GM12878 (cell line): ENCODE measurements around the gene KRTAP4-8. TPM values are rescaled to one million over a fixed set of nuclear protein-coding genes. Genes with fewer than 3 reads are reported as not detected.

ENCODE experiments used
- ATAC-seq: fragments of 200-7000 bp; cut with Tn5 transposase; 3 replicates; pipeline ENCODE4 v1.9.1; 2020; ENCODE audit warnings: mild to moderate bottlenecking, moderate library complexity
- BruUV-seq: library from RNA; stranded (reverse); fragments of 400-500 nt; replicated peaks from 2 replicates; lab custom pipeline; 2021; lab: Mats Ljungman, UMichigan
- CTCF ChIA-PET: fragments of 300-600 bp; sonication (Branson Sonifier 250); formaldehyde crosslinking; extraction: SDS; loops from one replicate; lab custom pipeline; 2021; ENCODE audit warnings: inconsistent platforms; lab: Yijun Ruan, JAX
- POLR2A ChIA-PET: fragments of 350-600 bp; formaldehyde crosslinking; extraction: SDS; loops from one replicate; lab custom pipeline; 2021; ENCODE audit warnings: inconsistent platforms; lab: Charles Lee
- RAD21 ChIA-PET: fragments of 300-600 bp; sonication (Branson Sonifier 250); formaldehyde crosslinking; loops from one replicate; lab custom pipeline; 2023; ENCODE audit warnings: antibody characterized with exemption; ENCODE audit not compliant: unreplicated experiment; lab: Charles Lee
- SMC1A ChIA-PET: fragments of 300-600 bp; sonication (Branson Sonifier 250); formaldehyde crosslinking; loops from one replicate; lab custom pipeline; 2023; ENCODE audit not compliant: unreplicated experiment, uncharacterized antibody; lab: Charles Lee
- DNase-seq: peaks from one replicate; pipeline ENCODE4 v3.0.0-alpha.2; 2011; ENCODE audit warnings: low read depth, low spot score
- FAIRE-seq: peaks from 3 replicates; lab custom pipeline; 2011; peaks lifted over from hg19 to GRCh38; lab: Jason Lieb, UNC
- H2AFZ ChIP-seq: 2 replicates; pipeline ENCODE4 v1.6.0; 2011; ENCODE audit warnings: low read depth, low read length, control low read depth; ENCODE audit not compliant: control insufficient read depth
- H3K27ac ChIP-seq: 2 replicates; pipeline ENCODE4 v1.5.1; 2011; ENCODE audit warnings: control low read depth; ENCODE audit not compliant: control insufficient read depth, insufficient read depth
- H3K27me3 ChIP-seq, 2 experiments: replicated peaks in 1 of 2; 2 replicates each; pipeline versions ENCODE4 v1.6.0 to v1.6.1; 2011; ENCODE audit warnings: low read length in 1 of 2; ENCODE audit not compliant: control insufficient read depth in 2 of 2, insufficient read depth in 2 of 2
- H3K36me3 ChIP-seq, 2 experiments: 2 replicates each; pipeline ENCODE4 v1.5.1; 2011; ENCODE audit warnings: low read length in 1 of 2; ENCODE audit not compliant: control insufficient read depth in 2 of 2, insufficient read depth in 2 of 2
- H3K4me1 ChIP-seq: 2 replicates; pipeline ENCODE4 v1.6.1; 2011; ENCODE audit warnings: mild to moderate bottlenecking, low read length, moderate library complexity, mixed read lengths; ENCODE audit not compliant: control insufficient read depth, insufficient read depth
- H3K4me2 ChIP-seq: 2 replicates; pipeline ENCODE4 v1.6.0; 2011; ENCODE audit warnings: control low read depth; ENCODE audit not compliant: control insufficient read depth, insufficient read depth
- H3K4me3 ChIP-seq: fragments of 200-600 bp; sonication (generic); 2 replicates; pipeline ENCODE4 v1.5.1; 2016
- H3K79me2 ChIP-seq: 2 replicates; pipeline ENCODE4 v1.6.0; 2011; ENCODE audit warnings: low read length; ENCODE audit not compliant: control insufficient read depth, insufficient read depth
- H3K9ac ChIP-seq: 2 replicates; pipeline ENCODE4 v1.8.0; 2011; ENCODE audit warnings: low read length, control low read depth, mixed read lengths; ENCODE audit not compliant: control insufficient read depth, insufficient read depth
- H3K9me3 ChIP-seq: replicated peaks from 3 replicates; pipeline ENCODE4 v1.5.1; 2011; ENCODE audit warnings: mild to moderate bottlenecking, low read length; ENCODE audit not compliant: control insufficient read depth, insufficient read depth
- H4K20me1 ChIP-seq: 2 replicates; pipeline ENCODE4 v1.6.0; 2011; ENCODE audit not compliant: control insufficient read depth, insufficient read depth
- ELK1 ChIP-seq: IDR thresholded peaks from 2 replicates; pipeline ENCODE4 v1.6.1; 2012; ENCODE audit warnings: low read depth, low read length, improper control_type of control experiment
- KDM1A ChIP-seq: fragments of 200-600 bp; sonication (generic); IDR thresholded peaks from 2 replicates; pipeline ENCODE4 v1.6.1; 2016; ENCODE audit warnings: borderline replicate concordance
- NFYA ChIP-seq: IDR thresholded peaks from 2 replicates; pipeline ENCODE4 v1.6.1; 2011; ENCODE audit warnings: low read depth, mild to moderate bottlenecking, low read length, improper control_type of control experiment, borderline replicate concordance
- NFYB ChIP-seq: IDR thresholded peaks from 2 replicates; pipeline ENCODE4 v1.6.1; 2011; ENCODE audit warnings: low read depth, mild to moderate bottlenecking, low read length, improper control_type of control experiment, moderate library complexity; ENCODE audit not compliant: insufficient read depth
- PAX5 ChIP-seq: IDR thresholded peaks from 2 replicates; pipeline ENCODE4 v1.6.1; 2011; ENCODE audit warnings: low read depth, low read length, borderline replicate concordance
- RAD21 ChIP-seq: IDR thresholded peaks from 2 replicates; pipeline ENCODE4 v1.6.1; 2011; ENCODE audit warnings: mild to moderate bottlenecking, low read depth, low read length, moderate library complexity; ENCODE audit not compliant: insufficient read depth
- RBBP5 ChIP-seq: fragments of 200-600 bp; sonication (generic); conservative IDR thresholded peaks from 2 replicates; pipeline ENCODE4 v1.6.1; 2016
- SIX5 ChIP-seq: IDR thresholded peaks from 2 replicates; pipeline ENCODE4 v1.6.1; 2011; ENCODE audit warnings: mild to moderate bottlenecking, low read depth, low read length, moderate library complexity; ENCODE audit not compliant: severe bottlenecking
- SMARCA5 ChIP-seq: fragments of 450-650 bp; IDR thresholded peaks from 2 replicates; pipeline ENCODE4 v1.6.1; 2017; ENCODE audit warnings: mild to moderate bottlenecking
- SPI1 ChIP-seq: IDR thresholded peaks from 2 replicates; pipeline ENCODE4 v1.6.1; 2011; ENCODE audit warnings: low read depth, mild to moderate bottlenecking, low read length, moderate library complexity, borderline replicate concordance; ENCODE audit not compliant: insufficient read depth
- SREBF2 ChIP-seq: IDR thresholded peaks from 2 replicates; pipeline ENCODE4 v1.6.1; 2012; ENCODE audit warnings: mild to moderate bottlenecking, low read length
- TARDBP ChIP-seq: IDR thresholded peaks from 2 replicates; pipeline ENCODE4 v1.6.1; 2016; ENCODE audit warnings: borderline replicate concordance
- WRNIP1 ChIP-seq: IDR thresholded peaks from 2 replicates; pipeline ENCODE4 v1.6.1; 2011; ENCODE audit warnings: low read depth, low read length, improper control_type of control experiment, borderline replicate concordance
- WGBS: methylation state at CpG from one replicate; pipeline ENCODE4 v1.1.6; 2016; ENCODE audit warnings: low lambda C conversion rate; ENCODE audit not compliant: insufficient replicate concordance, insufficient coverage; ENCODE audit errors: missing lambda C conversion rate; 5-methylcytosine and 5-hydroxymethylcytosine counted together
- in situ Hi-C: fragments of 300-500 bp; cut with MboI; formaldehyde crosslinking; loops from 9 replicates; pipeline ENCODE4 v1.14.3; 2018; ENCODE audit warnings: mixed read lengths
- intact Hi-C: fragments of 100-400 bp; cut with micrococcal nuclease; formaldehyde crosslinking; loops from one replicate; pipeline ENCODE4 v1.14.2; 2022; ENCODE audit not compliant: unreplicated experiment
- polyA plus RNA-seq, 11 experiments: library from polyadenylated mRNA; depleted of rRNA in 4 of 11; unstranded in 6 of 11; stranded (reverse) in 5 of 11; fragments of >200 nt; fragmentation: Nextera tagmentation in 4 of 11; fragmentation: Illumina TruSeq in 1 of 11; extraction: Ambion mirVana in 4 of 11; extraction: Trizol in 1 of 11; gene quantifications; 1 replicate in 1 of 11; 2 replicates in 10 of 11; pipeline versions ENCODE4 v1.2.1 to v1.2.3, GENCODE V29; 2011 to 2016; ENCODE audit warnings: inconsistent platforms in 2 of 11, missing spikeins in 2 of 11, low read depth in 1 of 11
- total RNA-seq, 4 experiments: library from RNA; depleted of rRNA in 3 of 4; stranded (reverse); fragments of >200 nt in 3 of 4; fragmentation: Illumina TruSeq in 1 of 4; extraction: Trizol in 1 of 4; gene quantifications; 2 replicates each; pipeline versions ENCODE4 v1.2.1 to v1.2.3, GENCODE V29; 2013 to 2021
- TF ChIP-seq, protein P1 (sequence below): fragments of 450-650 bp; IDR thresholded peaks from 2 replicates; pipeline ENCODE4 v1.6.1; 2017; ENCODE audit warnings: borderline replicate concordance

KRTAP4-8 gene
- total and polyA plus RNA-seq, 10 of the 15 experiments (the other 5 are each of a cell fraction or from before 2014, with no cell fraction given), result not detected

DNA sequence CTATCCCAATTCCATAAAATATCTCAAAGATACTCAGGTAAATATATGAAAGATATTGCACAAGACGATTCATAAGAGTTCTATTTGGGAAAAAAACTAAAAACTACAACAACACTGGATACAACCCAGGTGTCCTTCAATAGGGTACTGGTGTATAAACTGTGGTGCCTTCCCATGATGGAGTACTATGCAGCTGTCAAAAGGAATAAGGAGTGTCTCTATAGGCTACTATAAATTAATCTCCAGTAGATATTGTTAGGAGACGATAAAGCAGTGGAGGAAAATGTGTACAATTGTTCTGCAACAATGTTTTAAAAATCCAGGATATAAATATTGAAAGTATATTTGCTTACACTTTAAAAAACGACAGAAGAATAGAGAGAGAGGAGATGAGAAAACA lies 28.5 kb upstream of the KRTAP4-8 start:
- Histone ChIP-seq H3K4me3 (no peak overlapping the region), H4K20me1 (no peaks in the 10 kb centered on the region)
- intact Hi-C loops, result no loop called here
- ATAC-seq, result no peak
- TF ChIP-seq RBBP5, result no peak
- no peak for TF ChIP-seq PAX5
- TF ChIP-seq SIX5, result no peak
- no peak for TF ChIP-seq KDM1A
- TF ChIP-seq, protein P1, sequence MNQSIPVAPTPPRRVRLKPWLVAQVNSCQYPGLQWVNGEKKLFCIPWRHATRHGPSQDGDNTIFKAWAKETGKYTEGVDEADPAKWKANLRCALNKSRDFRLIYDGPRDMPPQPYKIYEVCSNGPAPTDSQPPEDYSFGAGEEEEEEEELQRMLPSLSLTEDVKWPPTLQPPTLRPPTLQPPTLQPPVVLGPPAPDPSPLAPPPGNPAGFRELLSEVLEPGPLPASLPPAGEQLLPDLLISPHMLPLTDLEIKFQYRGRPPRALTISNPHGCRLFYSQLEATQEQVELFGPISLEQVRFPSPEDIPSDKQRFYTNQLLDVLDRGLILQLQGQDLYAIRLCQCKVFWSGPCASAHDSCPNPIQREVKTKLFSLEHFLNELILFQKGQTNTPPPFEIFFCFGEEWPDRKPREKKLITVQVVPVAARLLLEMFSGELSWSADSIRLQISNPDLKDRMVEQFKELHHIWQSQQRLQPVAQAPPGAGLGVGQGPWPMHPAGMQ, result no peak
- TF ChIP-seq NFYA, result no peak
- no peak for TF ChIP-seq SREBF2
- no peak for TF ChIP-seq SPI1
- TF ChIP-seq ELK1, result no peak
- no peak for TF ChIP-seq TARDBP
- no peak for TF ChIP-seq WRNIP1
- no peak for TF ChIP-seq RAD21
- no peak for TF ChIP-seq NFYB
- no peak for TF ChIP-seq SMARCA5
- TF ChIP-seq, all 136 proteins: peak for 0
- FAIRE-seq (no peak), DNase-seq (no peak)
- Histone ChIP-seq H3K9ac (no peak overlapping the region), H3K27me3 (no peaks in the 10 kb centered on the region), H3K4me1 (no peaks in the 10 kb centered on the region), H3K36me3 (no peaks in the 10 kb centered on the region), H3K27ac (no peak overlapping the region), H3K9me3 (no peaks in the 10 kb centered on the region), H3K79me2 (no peaks in the 10 kb centered on the region), H2AFZ (no peak overlapping the region), H3K4me2 (no peak overlapping the region)
- in situ Hi-C loops, result no loop called here
- 13% methylated on average over 3 of the region's 3 CpGs for WGBS
- BruUV-seq, result no TSS peak
- CTCF ChIA-PET, result no interaction called here
- RAD21 ChIA-PET, result no interaction called here
- POLR2A ChIA-PET, result no interaction called here
- SMC1A ChIA-PET, result no interaction called here
